ENCODE results near the gene RAB23. TPM values are rescaled to one million over a fixed set of nuclear protein-coding genes. Genes with fewer than 3 reads are reported as not detected.

Gene RAB23
- total and polyA plus RNA-seq, 3 donors from 2014 or later, result 5.6 to 11.8 (median 6.0) TPM

DNA sequence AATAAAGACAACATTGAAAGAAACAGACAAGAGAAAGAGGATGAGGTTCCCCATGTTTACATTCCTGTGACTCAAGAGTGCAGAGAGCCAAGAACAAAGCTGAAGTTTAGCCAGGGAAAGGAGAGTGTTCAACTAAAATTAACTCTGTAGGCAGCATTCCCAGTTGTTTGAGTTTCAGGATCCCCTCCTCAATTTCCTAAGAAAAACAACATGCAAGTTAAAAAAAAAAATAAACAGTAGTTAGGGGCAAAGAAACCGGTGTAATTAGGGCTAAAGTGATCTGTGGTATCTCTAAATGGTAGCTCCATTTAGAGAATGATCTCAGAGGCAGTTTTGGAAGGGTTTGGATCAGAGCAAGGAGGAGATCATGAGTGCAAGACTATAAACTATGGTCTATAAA is 30.9 kb upstream of the RAB23 start:
- WGBS, 2 donors, result 20 to 32% methylated on average over 1 of the region's 1 CpG
- Histone ChIP-seq H3K36me3 (ENCODE audit: low read depth, missing control alignments) (no peaks in the 10 kb centered on the region), H3K4me1 (no peaks in the 10 kb centered on the region), H3K27me3 (no peaks in the 10 kb centered on the region), H3K4me3 (no peak overlapping the region), H3K27ac (peak overlapping the region in 1 of 2 donors; percentile 12), H3K9me3 (no peaks in the 10 kb centered on the region)
- peak; percentile 33 for DNase-seq
- TF ChIP-seq POLR2A (IDR thresholded peaks at IDR 0.05), result no peak
- TF ChIP-seq, protein P1, sequence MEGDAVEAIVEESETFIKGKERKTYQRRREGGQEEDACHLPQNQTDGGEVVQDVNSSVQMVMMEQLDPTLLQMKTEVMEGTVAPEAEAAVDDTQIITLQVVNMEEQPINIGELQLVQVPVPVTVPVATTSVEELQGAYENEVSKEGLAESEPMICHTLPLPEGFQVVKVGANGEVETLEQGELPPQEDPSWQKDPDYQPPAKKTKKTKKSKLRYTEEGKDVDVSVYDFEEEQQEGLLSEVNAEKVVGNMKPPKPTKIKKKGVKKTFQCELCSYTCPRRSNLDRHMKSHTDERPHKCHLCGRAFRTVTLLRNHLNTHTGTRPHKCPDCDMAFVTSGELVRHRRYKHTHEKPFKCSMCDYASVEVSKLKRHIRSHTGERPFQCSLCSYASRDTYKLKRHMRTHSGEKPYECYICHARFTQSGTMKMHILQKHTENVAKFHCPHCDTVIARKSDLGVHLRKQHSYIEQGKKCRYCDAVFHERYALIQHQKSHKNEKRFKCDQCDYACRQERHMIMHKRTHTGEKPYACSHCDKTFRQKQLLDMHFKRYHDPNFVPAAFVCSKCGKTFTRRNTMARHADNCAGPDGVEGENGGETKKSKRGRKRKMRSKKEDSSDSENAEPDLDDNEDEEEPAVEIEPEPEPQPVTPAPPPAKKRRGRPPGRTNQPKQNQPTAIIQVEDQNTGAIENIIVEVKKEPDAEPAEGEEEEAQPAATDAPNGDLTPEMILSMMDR (IDR thresholded peaks at IDR 0.05), result no peak
- intact Hi-C loops (cut with DNase I; ENCODE audit: low total_unique reads), result no loop called here

DNA sequence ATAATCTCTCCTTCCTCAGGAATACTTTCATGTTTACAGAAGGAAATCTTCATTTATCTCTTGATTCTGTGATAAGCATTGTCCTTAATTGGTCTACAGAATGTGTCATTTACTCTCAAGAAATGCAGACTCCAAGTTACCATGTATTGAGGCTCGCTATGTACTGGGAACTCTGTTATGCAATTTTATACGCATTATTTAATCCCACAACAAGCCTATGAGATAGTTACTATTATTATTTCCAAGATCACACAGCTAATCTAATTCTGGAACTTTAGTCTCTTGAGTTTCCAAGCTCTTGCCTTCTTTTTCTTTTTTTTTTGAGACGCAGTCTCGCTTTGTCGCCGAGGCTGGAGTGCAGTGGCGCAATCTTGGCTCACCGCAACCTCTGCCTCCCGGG is 30.0 kb upstream of the RAB23 start:
- Histone ChIP-seq H3K27ac (no peak overlapping the region), H3K4me1 (no peaks in the 10 kb centered on the region), H3K27me3 (no peaks in the 10 kb centered on the region), H3K9me3 (no peaks in the 10 kb centered on the region), H3K4me3 (no peak overlapping the region), H3K36me3 (ENCODE audit: low read depth, missing control alignments) (no peaks in the 10 kb centered on the region)
- 89 to 97% methylated on average over 9 of the region's 9 CpGs for WGBS, 2 donors
- TF ChIP-seq, protein P1 (IDR thresholded peaks at IDR 0.05), result no peak
- no peak for TF ChIP-seq POLR2A (IDR thresholded peaks at IDR 0.05)
- no peak for DNase-seq
- intact Hi-C loops (cut with DNase I; ENCODE audit: low total_unique reads), result no loop called here

DNA sequence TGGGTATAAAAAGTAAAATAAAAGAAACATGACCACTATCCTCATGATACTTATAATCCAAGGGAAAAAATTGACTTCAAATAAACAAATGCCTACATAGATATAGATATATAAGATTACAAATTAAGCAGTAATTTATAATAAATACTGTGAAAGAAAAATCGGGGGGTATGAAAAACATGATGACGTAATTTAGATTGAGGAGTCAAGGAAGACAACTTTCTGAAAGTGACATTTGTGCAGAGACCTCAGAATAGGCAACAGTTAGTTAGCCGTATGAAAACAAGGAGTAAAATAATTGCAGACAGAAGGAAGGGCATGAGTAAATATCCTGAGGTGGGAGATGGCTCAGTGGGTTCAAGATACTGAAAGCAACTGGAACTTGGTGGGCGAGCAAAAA is 28.2 kb upstream of the RAB23 start:
- 92 to 95% methylated on average over 4 of the region's 4 CpGs for WGBS, 2 donors
- Histone ChIP-seq H3K4me3 (no peak overlapping the region), H3K27me3 (no peaks in the 10 kb centered on the region), H3K4me1 (no peaks in the 10 kb centered on the region), H3K27ac (no peak overlapping the region), H3K36me3 (ENCODE audit: low read depth, missing control alignments) (no peaks in the 10 kb centered on the region), H3K9me3 (no peaks in the 10 kb centered on the region)
- intact Hi-C loops (cut with DNase I; ENCODE audit: low total_unique reads), result no loop called here
- TF ChIP-seq, protein P1 (IDR thresholded peaks at IDR 0.05), result no peak
- TF ChIP-seq POLR2A (IDR thresholded peaks at IDR 0.05), result no peak
- DNase-seq, result no peak

DNA sequence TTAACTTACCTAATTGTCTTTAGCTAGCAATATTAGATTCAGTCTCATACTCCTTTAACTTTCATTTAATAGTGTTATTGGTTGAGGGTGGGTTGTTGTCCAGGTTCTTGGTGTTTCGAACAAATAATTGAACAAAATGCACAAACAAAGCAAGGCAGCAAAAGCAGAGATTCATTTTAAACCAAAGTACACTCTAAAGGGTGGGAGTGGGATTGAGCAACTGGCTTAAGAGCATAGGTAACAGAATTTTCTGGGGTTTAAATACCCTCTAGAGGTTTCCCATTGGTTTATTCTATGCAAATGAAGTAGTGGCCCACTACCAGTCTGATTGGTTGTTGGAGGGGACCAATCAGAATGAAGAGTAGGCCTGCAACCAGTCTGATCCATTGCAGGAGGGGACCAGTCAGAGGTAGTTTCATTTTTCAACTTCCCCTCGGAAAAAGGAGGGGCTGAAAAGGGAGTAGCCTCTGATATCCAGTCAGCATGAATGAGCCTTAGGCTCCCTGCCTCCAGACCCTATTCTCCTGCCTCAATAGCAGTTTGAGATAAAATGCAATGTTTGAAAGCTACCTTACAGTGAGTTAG is 26.3 kb upstream of the RAB23 start:
- Histone ChIP-seq H3K9me3 (no peaks in the 10 kb centered on the region), H3K27ac (no peak overlapping the region), H3K36me3 (ENCODE audit: low read depth, missing control alignments) (no peaks in the 10 kb centered on the region), H3K4me1 (no peaks in the 10 kb centered on the region), H3K27me3 (no peaks in the 10 kb centered on the region), H3K4me3 (no peak overlapping the region)
- intact Hi-C loops (cut with DNase I; ENCODE audit: low total_unique reads), result no loop called here
- WGBS, 2 donors, result 70 to 76% methylated on average over 2 of the region's 2 CpGs
- peak; percentile 28 for DNase-seq
- TF ChIP-seq POLR2A (IDR thresholded peaks at IDR 0.05), result no peak
- TF ChIP-seq, protein P1 (IDR thresholded peaks at IDR 0.05), result no peak

DNA sequence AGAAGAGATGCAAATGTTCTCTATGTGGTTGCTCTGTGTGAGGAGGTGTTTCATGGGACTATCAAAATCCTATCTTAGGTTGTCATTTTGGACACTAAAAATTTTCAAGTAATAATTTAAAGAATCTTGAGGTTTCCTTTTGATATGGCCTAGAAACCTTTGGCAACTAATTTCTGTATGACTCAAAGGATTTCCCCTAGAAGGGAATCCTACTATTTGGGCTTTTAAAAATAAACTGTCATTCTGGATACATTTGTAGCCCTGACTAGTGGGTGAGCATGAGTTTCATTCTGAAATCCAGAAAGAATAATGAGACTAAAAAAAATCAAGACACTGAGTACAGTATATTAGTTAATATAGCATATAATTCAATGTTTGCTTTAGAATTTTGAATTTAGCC is 25.5 kb upstream of the RAB23 start:
- Histone ChIP-seq H3K27ac (no peak overlapping the region), H3K27me3 (no peaks in the 10 kb centered on the region), H3K4me3 (no peak overlapping the region), H3K4me1 (no peaks in the 10 kb centered on the region), H3K9me3 (no peaks in the 10 kb centered on the region), H3K36me3 (ENCODE audit: low read depth, missing control alignments) (no peaks in the 10 kb centered on the region)
- DNase-seq, result no peak
- intact Hi-C loops (cut with DNase I; ENCODE audit: low total_unique reads), result no loop called here
- TF ChIP-seq, protein P1 (IDR thresholded peaks at IDR 0.05), result no peak
- TF ChIP-seq POLR2A (IDR thresholded peaks at IDR 0.05), result no peak
